HCT116 (cell line): ENCODE measurements around the gene CSGALNACT2. TPM values are rescaled to one million over a fixed set of nuclear protein-coding genes. Genes with fewer than 3 reads are reported as not detected.

ENCODE experiments used
- ATAC-seq: fragments of 200-7000 bp; cut with Tn5 transposase; 2 replicates; pipeline ENCODE4 v1.9.1; 2020; ENCODE audit warnings: mild to moderate bottlenecking, moderate library complexity
- BruUV-seq: library from RNA; stranded (reverse); fragments of 400-500 nt; replicated peaks from 2 replicates; lab custom pipeline; 2021; lab: Mats Ljungman, UMichigan
- CTCF ChIA-PET: fragments of 300-600 bp; sonication (Branson Sonifier 250); formaldehyde crosslinking; loops from one replicate; lab custom pipeline; 2021; ENCODE audit warnings: antibody characterized with exemption; lab: Charles Lee
- POLR2A ChIA-PET: fragments of 300-600, 350-600 bp; sonication (Branson Sonifier 250); formaldehyde crosslinking; loops from one replicate; lab custom pipeline; 2021; ENCODE audit warnings: antibody characterized with exemption; lab: Charles Lee
- RAD21 ChIA-PET, 2 experiments: fragments of 300-600 bp; sonication (Branson Sonifier 250); formaldehyde crosslinking; loops; one replicate each; lab custom pipeline; 2023; ENCODE audit warnings: low total read pairs in 2 of 2; ENCODE audit not compliant: uncharacterized antibody in 2 of 2, unreplicated experiment in 2 of 2, low non-redundant PET in 1 of 2; lab: Charles Lee
- DNase-seq: peaks from one replicate; pipeline ENCODE4 v3.0.0-alpha.2; 2010; ENCODE audit warnings: low read depth, low spot score
- H2AFZ ChIP-seq: fragments of 200-600 bp; shearing (Covaris generic), sonication (generic); 2 replicates; pipeline ENCODE4 v1.6.1; 2017; ENCODE audit warnings: low read depth, mixed run types, mixed read lengths, antibody characterized with exemption, low read length; ENCODE audit not compliant: poor library complexity, severe bottlenecking
- H3K27ac ChIP-seq: 2 replicates; pipeline ENCODE4 v1.5.1; 2012; ENCODE audit warnings: low read depth, low read length
- H3K27me3 ChIP-seq: fragments of 200-600 bp; sonication (generic); 2 replicates; pipeline ENCODE4 v1.6.1; 2016; ENCODE audit warnings: mixed run types, low read length, mixed read lengths; ENCODE audit not compliant: insufficient read depth
- H3K36me3 ChIP-seq, 2 experiments: fragments of 200-500 bp in 1 of 2; fragments of 200-600 bp in 1 of 2; sonication (Bioruptor generic) in 1 of 2; sonication (generic) in 1 of 2; 2 replicates each; pipeline versions ENCODE4 v1.5.1 to v1.6.1; 2014 to 2016; ENCODE audit warnings: low read length in 2 of 2, inconsistent platforms in 1 of 2, mixed read lengths in 1 of 2, mixed run types in 1 of 2; ENCODE audit not compliant: insufficient read depth in 2 of 2, control insufficient read depth in 1 of 2
- H3K4me1 ChIP-seq, 2 experiments: fragments of 200-600 bp in 1 of 2; sonication (generic) in 1 of 2; 2 replicates each; pipeline versions ENCODE4 v1.5.1 to v1.6.1; 2012 to 2017; ENCODE audit warnings: low read length in 2 of 2, inconsistent platforms in 1 of 2, mild to moderate bottlenecking in 1 of 2, mixed read lengths in 1 of 2, mixed run types in 1 of 2, moderate library complexity in 1 of 2; ENCODE audit not compliant: insufficient read depth in 2 of 2, control insufficient read depth in 1 of 2
- H3K4me2 ChIP-seq: fragments of 200-600 bp; sonication (generic); 2 replicates; pipeline ENCODE4 v1.6.1; 2017; ENCODE audit warnings: mixed run types, low read length, mixed read lengths
- H3K4me3 ChIP-seq, 2 experiments: fragments of 200-600 bp in 1 of 2; sonication (generic) in 1 of 2; replicated peaks in 1 of 2; 2 replicates each; pipeline ENCODE4 v1.5.1; 2011 to 2016; ENCODE audit warnings: low read length in 2 of 2, control low read depth in 1 of 2, low read depth in 1 of 2, mild to moderate bottlenecking in 1 of 2, mixed read lengths in 1 of 2, mixed run types in 1 of 2
- H3K79me2 ChIP-seq: fragments of 200-600 bp; sonication (generic); 2 replicates; pipeline ENCODE4 v1.6.1; 2017; ENCODE audit warnings: mild to moderate bottlenecking, mixed run types, low read length, moderate library complexity, mixed read lengths; ENCODE audit not compliant: insufficient read depth
- H3K9ac ChIP-seq: fragments of 200-600 bp; sonication (generic); 2 replicates; pipeline ENCODE4 v1.6.1; 2016; ENCODE audit warnings: low read length, mixed read lengths
- H3K9me2 ChIP-seq: fragments of 200-600 bp; sonication (generic), shearing (Covaris generic); 2 replicates; pipeline ENCODE4 v1.6.1; 2017; ENCODE audit warnings: mixed run types, mild to moderate bottlenecking, moderate library complexity; ENCODE audit not compliant: insufficient read depth
- H3K9me3 ChIP-seq, 2 experiments: fragments of 200-500 bp in 1 of 2; fragments of 200-600 bp in 1 of 2; sonication (Bioruptor generic) in 1 of 2; sonication (generic) in 1 of 2; 2 replicates each; pipeline ENCODE4 v1.6.1; 2014 to 2017; ENCODE audit warnings: low read length in 2 of 2, mixed read lengths in 2 of 2, inconsistent platforms in 1 of 2, low read depth in 1 of 2, mild to moderate bottlenecking in 1 of 2, mixed run types in 1 of 2, moderate library complexity in 1 of 2; ENCODE audit not compliant: control insufficient read depth in 1 of 2, insufficient read depth in 1 of 2
- H4K20me1 ChIP-seq: fragments of 200-600 bp; sonication (generic), shearing (Covaris generic); 2 replicates; pipeline ENCODE4 v1.6.1; 2017; ENCODE audit warnings: mixed run types, mild to moderate bottlenecking, moderate library complexity; ENCODE audit not compliant: insufficient read depth
- CBX3 ChIP-seq: IDR thresholded peaks from 2 replicates; pipeline ENCODE4 v1.6.1; 2012; ENCODE audit warnings: low read depth
- CEBPB ChIP-seq: IDR thresholded peaks from 2 replicates; pipeline ENCODE4 v1.6.1; 2012; ENCODE audit warnings: low read depth
- EGR1 ChIP-seq: IDR thresholded peaks from 2 replicates; pipeline ENCODE4 v1.6.1; 2012; ENCODE audit warnings: low read depth
- ELF1 ChIP-seq: IDR thresholded peaks from 2 replicates; pipeline ENCODE4 v1.6.1; 2012; ENCODE audit warnings: low read depth, borderline replicate concordance
- EZH2 ChIP-seq: fragments of 200-600 bp; sonication (generic); IDR thresholded peaks from 2 replicates; pipeline ENCODE4 v1.6.1; 2017; ENCODE audit warnings: antibody characterized with exemption, mixed run types
- JUND ChIP-seq: IDR thresholded peaks from 2 replicates; pipeline ENCODE4 v1.6.1; 2012
- POLR2AphosphoS5 ChIP-seq: IDR thresholded peaks from 2 replicates; pipeline ENCODE4 v1.6.1; 2011; ENCODE audit warnings: mild to moderate bottlenecking, low read depth, low read length, moderate library complexity
- SP1 ChIP-seq: IDR thresholded peaks from 2 replicates; pipeline ENCODE4 v1.6.1; 2012; ENCODE audit warnings: low read depth
- SRF ChIP-seq: IDR thresholded peaks from 2 replicates; pipeline ENCODE4 v1.6.1; 2012; ENCODE audit warnings: low read depth
- YY1 ChIP-seq: IDR thresholded peaks from 2 replicates; pipeline ENCODE4 v1.6.1; 2011; ENCODE audit warnings: low read length, low read depth, moderate library complexity, mild to moderate bottlenecking; ENCODE audit not compliant: insufficient replicate concordance; ENCODE audit errors: extremely low read depth
- intact Hi-C: fragments of 100-400 bp; cut with micrococcal nuclease; formaldehyde crosslinking; loops from 2 replicates; pipeline ENCODE4 v1.10.0; 2022
- total RNA-seq: library from RNA; stranded (reverse); gene quantifications from one replicate; pipeline ENCODE4 v1.2.1, GENCODE V29; 2021; ENCODE audit not compliant: unreplicated experiment

Gene CSGALNACT2
- total RNA-seq, 1 experiment from 2014 or later, result 9.9 TPM

DNA sequence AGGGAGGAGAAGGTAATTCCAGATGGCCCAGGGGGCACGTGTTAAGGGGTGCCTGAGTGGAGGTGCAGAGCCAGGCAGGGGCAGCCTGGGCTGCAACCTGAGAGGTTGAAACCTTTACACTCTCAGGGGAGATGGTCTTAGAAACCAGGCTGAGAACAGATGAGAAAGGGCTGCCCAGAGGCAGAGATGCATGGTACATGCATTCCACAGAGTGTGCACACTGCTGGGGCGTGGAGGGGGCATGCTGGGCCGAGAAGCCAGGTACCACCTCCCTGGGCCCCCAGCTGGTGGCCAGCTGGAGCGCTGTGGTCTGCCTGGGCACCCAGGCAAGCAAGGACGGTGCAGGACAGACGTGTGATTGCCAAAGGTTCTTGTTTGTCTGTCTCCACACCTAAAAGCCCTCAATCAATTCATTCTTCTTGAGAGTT, 14.1 kb upstream of the CSGALNACT2 start:
- H3K9me2 ChIP-seq, result no peaks in the 10 kb centered on the region

DNA sequence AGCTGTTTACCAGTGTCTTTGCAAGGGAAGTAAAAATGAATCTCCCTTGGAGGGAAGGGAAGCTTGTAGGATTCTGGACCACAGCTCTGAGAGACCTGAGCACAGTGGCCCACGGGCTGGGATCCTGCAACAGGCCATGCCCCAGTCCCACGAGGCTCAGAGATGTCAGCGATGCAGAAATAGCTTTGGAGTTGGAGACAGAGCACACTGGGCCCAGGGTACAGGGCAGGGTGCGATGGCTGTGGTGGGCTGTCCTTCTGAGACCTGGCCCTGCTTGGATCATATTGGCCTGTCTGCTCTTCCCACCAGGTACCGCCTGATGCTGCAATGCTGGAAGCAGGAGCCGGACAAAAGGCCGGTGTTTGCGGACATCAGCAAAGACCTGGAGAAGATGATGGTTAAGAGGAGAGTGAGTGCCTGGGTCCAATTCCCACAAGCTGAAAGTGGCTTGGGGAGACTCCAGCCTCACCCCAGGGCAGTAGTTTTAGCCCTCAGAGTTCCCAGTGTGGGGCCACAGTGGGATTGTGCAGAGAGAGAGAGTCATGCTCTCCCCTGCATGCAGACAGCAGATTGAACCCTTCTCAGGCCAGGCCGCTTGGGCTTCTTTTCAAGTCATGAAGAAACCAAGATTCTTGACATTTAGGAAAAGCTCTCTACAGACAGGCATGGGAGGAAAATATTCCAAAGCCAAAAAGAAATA, 13.5 kb upstream of the CSGALNACT2 start:
- ChIA-PET CTCF (no interaction called here), POLR2A (no interaction called here), RAD21 (no interaction called here)
- Histone ChIP-seq H3K4me3 (no peak overlapping the region), H3K27ac (no peak overlapping the region), H3K4me1 (peaks cover 10 to 11% of the 10 kb centered on the region in 2 experiments), H4K20me1 (no peaks in the 10 kb centered on the region), H3K9me3 (no peaks in the 10 kb centered on the region), H3K79me2 (no peaks in the 10 kb centered on the region), H3K4me2 (no peak overlapping the region), H3K9ac (no peak overlapping the region), H3K36me3 (no peaks in the 10 kb centered on the region), H3K27me3 (no peaks in the 10 kb centered on the region), H2AFZ (no peak overlapping the region), H3K9me2 (no peaks in the 10 kb centered on the region)
- BruUV-seq, result no TSS peak
- DNase-seq, result no peak
- ATAC-seq, result no peak
- intact Hi-C loops, result no loop called here
- no peak for TF ChIP-seq SRF
- no peak for TF ChIP-seq YY1
- no peak for TF ChIP-seq ELF1
- no peak for TF ChIP-seq CBX3

More for the DNA sequence above, 14.1 kb upstream of the CSGALNACT2 start:
- RAD21 ChIA-PET, result no interaction called here
- Histone ChIP-seq H3K27me3 (no peaks in the 10 kb centered on the region), H3K4me1 (peaks cover 4 to 6% of the 10 kb centered on the region in 2 experiments; a peak in 3 of 4 replicates)
- DNase-seq, result no peak
- no TSS peak for BruUV-seq
- intact Hi-C loops, result no loop called here
- no peak for TF ChIP-seq SP1
- no peak for TF ChIP-seq CEBPB
- no peak for TF ChIP-seq SRF
- TF ChIP-seq JUND, result no peak
- no peak for TF ChIP-seq POLR2AphosphoS5
- no peak for TF ChIP-seq ELF1
- no peak for TF ChIP-seq EGR1
- TF ChIP-seq EZH2, result no peak
- TF ChIP-seq, all 23 proteins: peak for 0
- no peak overlapping the region for H3K4me3 ChIP-seq
- H4K20me1 ChIP-seq, result no peaks in the 10 kb centered on the region
- ATAC-seq, result no peak
- ChIA-PET POLR2A (no interaction called here), CTCF (no interaction called here)
- no peak overlapping the region for H3K9ac ChIP-seq
- H2AFZ ChIP-seq, result no peak overlapping the region
- H3K4me2 ChIP-seq, result no peak overlapping the region
- no peak overlapping the region for H3K27ac ChIP-seq
- H3K36me3 ChIP-seq, result no peaks in the 10 kb centered on the region
- no peaks in the 10 kb centered on the region for H3K79me2 ChIP-seq
- H3K9me3 ChIP-seq, result no peaks in the 10 kb centered on the region
